Vagina (tissue), 2 donors: ENCODE data around the gene KRTAP4-11. TPM values are rescaled to one million over a fixed set of nuclear protein-coding genes. Genes with fewer than 3 reads are reported as not detected.

Experiments
- DNase-seq, 2 donors: peaks; one replicate each; pipeline ENCODE4 v3.0.0-alpha.2; 2017; ENCODE audit errors: extremely low spot score in 2 of 2
- H3K27ac ChIP-seq: fragments of 200-600 bp; sonication (generic); one replicate; pipeline ENCODE4 v1.5.1; 2019
- H3K27me3 ChIP-seq: fragments of 200-600 bp; sonication (generic); one replicate; pipeline ENCODE4 v1.5.1; 2019
- H3K36me3 ChIP-seq, 2 donors: fragments of 200-600 bp; sonication (generic); one replicate each; pipeline ENCODE4 v1.5.1; 2017 to 2019
- H3K4me1 ChIP-seq: fragments of 200-600 bp; sonication (generic); one replicate; pipeline ENCODE4 v1.5.1; 2019
- H3K4me3 ChIP-seq, 2 donors: fragments of 200-600 bp; sonication (generic); 1 replicate in 1 of 2; 2 replicates in 1 of 2; pipeline ENCODE4 v1.5.1; 2016 to 2019
- H3K9me3 ChIP-seq: fragments of 200-600 bp; sonication (generic); one replicate; pipeline ENCODE4 v1.5.1; 2019
- CTCF ChIP-seq, 3 experiments: fragments of 450-650 bp in 2 of 3; fragments of 200-600 bp in 1 of 3; sonication (generic) in 1 of 3; IDR thresholded peaks; one replicate each; pipeline ENCODE4 v1.5.1; 2017 to 2019; ENCODE audit warnings: antibody characterized with exemption in 3 of 3, mild to moderate bottlenecking in 2 of 3, moderate library complexity in 2 of 3
- POLR2A ChIP-seq, 2 donors: fragments of 450-650 bp; IDR thresholded peaks; one replicate each; pipeline ENCODE4 v1.6.1; 2017; ENCODE audit warnings: antibody characterized with exemption in 2 of 2, mild to moderate bottlenecking in 2 of 2, moderate library complexity in 2 of 2
- POLR2AphosphoS5 ChIP-seq, 2 donors: sonication (generic); formaldehyde crosslinking; IDR thresholded peaks; one replicate each; pipeline ENCODE4 v1.9.0; 2017; ENCODE audit warnings: antibody characterized with exemption in 2 of 2, mild to moderate bottlenecking in 2 of 2, low read depth in 1 of 2; ENCODE audit not compliant: insufficient read depth in 1 of 2
- intact Hi-C: fragments of 100-400 bp; cut with DNase I; formaldehyde crosslinking; loops from one replicate; pipeline ENCODE4 v1.15.1; 2023
- total RNA-seq: library from RNA; depleted of rRNA; stranded (reverse); fragments of >200 nt; gene quantifications from one replicate; pipeline ENCODE4 v1.2.3, GENCODE V29; 2016

KRTAP4-11 gene
- total RNA-seq, 1 donor from 2014 or later: not detected

GRCh38 chr17:41082626-41083025 is 35.5 kb downstream of the KRTAP4-11 start:
- Histone ChIP-seq H3K4me3 (no peak overlapping the region), H3K9me3 (no peaks in the 10 kb centered on the region), H3K36me3 (no peaks in the 10 kb centered on the region), H3K4me1 (no peaks in the 10 kb centered on the region), H3K27me3 (no peaks in the 10 kb centered on the region), H3K27ac (no peak overlapping the region)
- TF ChIP-seq POLR2AphosphoS5 (IDR thresholded peaks at IDR 0.05; ENCODE audit: insufficient read depth in 1 of 2, low read depth in 1 of 2) (no peak), CTCF (IDR thresholded peaks at IDR 0.05) (no peak), POLR2A (IDR thresholded peaks at IDR 0.05) (no peak)
- intact Hi-C loops: no loop called here
- no peak for DNase-seq

- Histone ChIP-seq H3K4me3 (no peak overlapping the region), H3K27ac (no peak overlapping the region), H3K4me1 (no peaks in the 10 kb centered on the region), H3K27me3 (no peaks in the 10 kb centered on the region), H3K36me3 (no peaks in the 10 kb centered on the region), H3K9me3 (no peaks in the 10 kb centered on the region)
- TF ChIP-seq POLR2A (IDR thresholded peaks at IDR 0.05) (no peak), POLR2AphosphoS5 (IDR thresholded peaks at IDR 0.05; ENCODE audit: insufficient read depth in 1 of 2, low read depth in 1 of 2) (no peak), CTCF (IDR thresholded peaks at IDR 0.05) (no peak)
- intact Hi-C loops: no loop called here
- no peak for DNase-seq
These were observed 41.4 kb downstream of the KRTAP4-11 start for GRCh38 chr17:41076788-41077187.

- no peak for TF ChIP-seq CTCF (IDR thresholded peaks at IDR 0.05)
- H3K27ac ChIP-seq: no peak overlapping the region
- H3K27me3 ChIP-seq: no peaks in the 10 kb centered on the region
- H3K4me3 ChIP-seq: no peak overlapping the region
- no peaks in the 10 kb centered on the region for H3K4me1 ChIP-seq
- H3K9me3 ChIP-seq: no peaks in the 10 kb centered on the region
- H3K36me3 ChIP-seq: no peaks in the 10 kb centered on the region
- no peak for DNase-seq
- intact Hi-C loops: no loop called here
These were observed 44.5 kb downstream of the KRTAP4-11 start for GRCh38 chr17:41073676-41074075.

- no peaks in the 10 kb centered on the region for H3K36me3 ChIP-seq
These were observed 46.4 kb downstream of the KRTAP4-11 start for GRCh38 chr17:41071606-41072360.

More at GRCh38 chr17:41071606-41072360, 46.4 kb downstream of the KRTAP4-11 start:
- no peak overlapping the region for H3K27ac ChIP-seq
- no peaks in the 10 kb centered on the region for H3K4me1 ChIP-seq
- DNase-seq: no peak
- intact Hi-C loops: no loop called here
- TF ChIP-seq POLR2A (IDR thresholded peaks at IDR 0.05) (no peak), POLR2AphosphoS5 (IDR thresholded peaks at IDR 0.05; ENCODE audit: insufficient read depth in 1 of 2, low read depth in 1 of 2) (no peak), CTCF (IDR thresholded peaks at IDR 0.05) (no peak)
- no peaks in the 10 kb centered on the region for H3K9me3 ChIP-seq
- no peak overlapping the region for H3K4me3 ChIP-seq
- H3K27me3 ChIP-seq: no peaks in the 10 kb centered on the region
